ENCODE data around the gene ALPL.
A peak's percentile ranks its signal among the peaks of the same experiment; 100 is the strongest.
"Not testable (repeated sequence)": the region's sequence is repeated elsewhere in the genome, so short reads cannot be mapped to it uniquely, and the experiment has no call there.

ALPL gene

DNA sequence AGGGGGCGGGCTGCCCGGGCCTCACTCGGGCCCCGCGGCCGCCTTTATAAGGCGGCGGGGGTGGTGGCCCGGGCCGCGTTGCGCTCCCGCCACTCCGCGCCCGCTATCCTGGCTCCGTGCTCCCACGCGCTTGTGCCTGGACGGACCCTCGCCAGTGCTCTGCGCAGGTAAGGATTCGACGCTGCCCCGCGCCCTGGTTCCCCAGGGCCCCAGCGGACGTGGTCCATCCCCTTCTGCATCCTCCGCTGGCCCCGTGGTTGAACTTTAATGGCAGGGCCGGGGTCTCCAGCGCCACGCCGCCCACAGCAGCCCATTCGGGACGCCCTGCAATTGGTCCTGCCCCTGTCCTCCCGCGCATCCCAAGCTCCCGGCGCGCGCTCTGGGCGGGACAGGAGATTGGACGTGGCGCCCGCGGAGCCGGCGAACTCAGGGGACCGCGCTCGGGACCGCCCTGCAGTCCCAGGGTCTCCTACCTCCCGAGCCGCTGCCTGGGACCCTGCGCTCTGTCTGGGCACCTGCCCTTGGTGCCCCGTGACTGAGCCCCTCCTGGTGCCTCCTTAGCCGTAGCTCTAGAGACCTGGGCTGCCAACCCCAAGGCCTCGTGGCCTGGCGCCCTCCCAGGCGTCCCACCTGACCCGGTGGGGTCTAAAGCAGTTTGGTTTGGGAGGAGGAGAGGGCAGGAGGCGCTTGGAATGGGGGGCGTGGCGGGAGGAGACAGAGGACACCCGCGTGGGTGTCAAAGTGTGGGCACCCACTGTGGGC, at the start of gene ALPL:
Gene ALPL (plus strand): TSS at position 73 of the 762 bp plus-strand sequence. CDS start 44,659 bp downstream, outside the sequence.
- peaks cover 66% of the 10 kb centered on the region for H3K27me3 Mint-ChIP-seq
- H3K9me3 Mint-ChIP-seq, result no peaks in the 10 kb centered on the region
- H3K36me3 Mint-ChIP-seq (ENCODE audit: low read depth), result no peaks in the 10 kb centered on the region
- no peak within 1 kb of the TSS for H3K27ac Mint-ChIP-seq
- peaks cover 5% of the 10 kb centered on the region for H3K4me1 Mint-ChIP-seq (ENCODE audit: low read depth)
- H3K4me3 Mint-ChIP-seq, result peak within 1 kb of the TSS; percentile 59
- no peak for DNase-seq

DNA sequence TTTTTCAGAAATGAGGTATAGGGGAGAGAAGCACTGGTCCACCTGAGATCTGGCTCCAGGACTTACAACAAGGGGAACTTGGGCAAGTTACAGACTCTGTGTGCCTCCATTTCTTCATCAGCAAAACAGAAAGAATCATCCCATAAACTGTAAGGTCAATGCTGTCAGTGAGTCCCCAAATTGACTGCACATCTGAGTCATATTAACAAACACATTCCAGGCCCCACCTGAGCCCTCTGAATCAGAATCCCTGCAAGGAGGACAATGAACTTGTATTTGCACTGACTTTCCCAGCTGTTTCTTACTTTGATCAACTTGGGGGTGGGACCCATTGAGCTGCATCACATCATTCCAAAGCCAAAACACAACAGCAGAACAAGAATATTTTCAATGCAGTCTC, 44.1 kb upstream of the ALPL start:
- H3K27ac Mint-ChIP-seq; DNase-seq; H3K4me1 Mint-ChIP-seq (ENCODE audit: low read depth); H3K9me3 Mint-ChIP-seq; H3K27me3 Mint-ChIP-seq; H3K4me3 Mint-ChIP-seq; H3K36me3 Mint-ChIP-seq (ENCODE audit: low read depth): not testable (repeated sequence)

GRCh38 chr1:21467946-21468345, 41.3 kb upstream of the ALPL start:
- H3K27me3 Mint-ChIP-seq; H3K4me1 Mint-ChIP-seq (ENCODE audit: low read depth); H3K4me3 Mint-ChIP-seq; H3K36me3 Mint-ChIP-seq (ENCODE audit: low read depth); H3K9me3 Mint-ChIP-seq; H3K27ac Mint-ChIP-seq; DNase-seq: not testable (repeated sequence)

DNA sequence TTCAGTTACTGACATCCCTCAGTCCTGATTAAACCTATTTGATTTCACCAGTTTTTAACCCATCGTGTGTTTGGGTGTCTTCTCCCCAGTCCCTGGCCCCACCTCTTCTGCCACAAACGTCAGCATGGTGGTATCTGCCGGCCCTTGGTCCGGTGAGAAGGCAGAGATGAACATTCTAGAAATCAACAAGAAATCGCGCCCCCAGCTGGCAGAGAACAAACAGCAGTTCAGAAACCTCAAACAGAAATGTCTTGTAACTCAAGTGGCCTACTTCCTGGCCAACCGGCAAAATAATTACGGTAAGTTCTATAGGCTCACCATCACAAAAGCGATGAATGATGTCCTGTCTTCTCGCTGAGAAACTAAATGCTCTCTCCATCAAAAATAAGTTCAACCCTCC, 40.6 kb upstream of the ALPL start:
- no peak overlapping the region for H3K27ac Mint-ChIP-seq
- no peaks in the 10 kb centered on the region for H3K9me3 Mint-ChIP-seq
- H3K27me3 Mint-ChIP-seq, result no peaks in the 10 kb centered on the region
- H3K36me3 Mint-ChIP-seq (ENCODE audit: low read depth), result peaks cover 13% of the 10 kb centered on the region
- H3K4me3 Mint-ChIP-seq, result no peak overlapping the region
- no peaks in the 10 kb centered on the region for H3K4me1 Mint-ChIP-seq (ENCODE audit: low read depth)
- DNase-seq, result no peak

DNA sequence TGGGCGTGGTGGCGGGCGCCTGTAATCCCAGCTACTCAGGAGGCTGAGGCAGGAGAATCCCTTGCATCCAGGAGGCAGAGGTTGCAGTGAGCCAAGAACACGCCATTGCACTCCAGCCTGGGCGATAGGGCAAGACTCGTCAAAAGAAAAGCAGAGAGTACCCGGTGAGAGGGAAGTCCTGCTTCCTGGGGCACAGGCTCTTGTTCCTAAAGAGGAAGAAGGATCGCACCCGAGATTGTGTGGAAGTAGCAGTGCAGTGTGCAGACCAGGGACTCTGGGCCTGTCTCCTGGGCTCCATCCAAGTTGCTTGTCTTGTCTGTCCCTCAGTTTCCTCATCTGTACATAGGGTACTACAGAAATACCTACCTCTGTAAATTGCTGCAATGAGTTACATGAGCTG, 39.6 kb upstream of the ALPL start:
- no peak overlapping the region for H3K4me3 Mint-ChIP-seq
- H3K27ac Mint-ChIP-seq, result no peak overlapping the region
- no peak for DNase-seq
- peaks cover 17% of the 10 kb centered on the region for H3K36me3 Mint-ChIP-seq (ENCODE audit: low read depth)
- no peaks in the 10 kb centered on the region for H3K27me3 Mint-ChIP-seq
- H3K4me1 Mint-ChIP-seq (ENCODE audit: low read depth), result no peaks in the 10 kb centered on the region
- no peaks in the 10 kb centered on the region for H3K9me3 Mint-ChIP-seq

- Mint-ChIP-seq H3K27ac (no peak overlapping the region), H3K27me3 (no peaks in the 10 kb centered on the region), H3K36me3 (ENCODE audit: low read depth) (peaks cover 26% of the 10 kb centered on the region), H3K4me1 (ENCODE audit: low read depth) (no peaks in the 10 kb centered on the region), H3K9me3 (no peaks in the 10 kb centered on the region), H3K4me3 (no peak overlapping the region)
- no peak for DNase-seq
Measured at GRCh38 chr1:21472861-21473260, 36.4 kb upstream of the ALPL start.

DNA sequence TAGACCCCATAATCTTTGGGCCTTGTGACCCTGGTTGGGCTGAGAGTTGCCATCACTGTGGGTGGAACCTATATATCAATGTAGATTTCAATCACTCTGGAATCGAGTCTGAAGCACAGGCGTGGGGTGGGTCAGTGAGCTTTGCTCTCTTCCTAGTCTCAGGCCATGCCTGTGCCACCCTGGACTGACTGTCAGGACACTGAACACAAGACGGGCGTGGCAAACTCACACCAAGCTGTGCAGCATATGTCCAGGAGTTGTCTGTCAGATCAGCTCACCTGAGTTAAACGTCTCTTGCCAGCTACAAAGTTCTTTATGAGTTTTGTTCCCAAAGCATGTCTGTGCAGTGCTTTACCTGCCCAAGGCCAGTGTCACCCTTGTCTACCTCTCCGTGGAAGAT, 30.9 kb upstream of the ALPL start:
- Mint-ChIP-seq H3K4me3 (no peak overlapping the region), H3K4me1 (ENCODE audit: low read depth) (no peaks in the 10 kb centered on the region), H3K27ac (no peak overlapping the region), H3K36me3 (ENCODE audit: low read depth) (peaks cover 40% of the 10 kb centered on the region), H3K9me3 (no peaks in the 10 kb centered on the region), H3K27me3 (peaks cover 3% of the 10 kb centered on the region)
- no peak for DNase-seq

DNA sequence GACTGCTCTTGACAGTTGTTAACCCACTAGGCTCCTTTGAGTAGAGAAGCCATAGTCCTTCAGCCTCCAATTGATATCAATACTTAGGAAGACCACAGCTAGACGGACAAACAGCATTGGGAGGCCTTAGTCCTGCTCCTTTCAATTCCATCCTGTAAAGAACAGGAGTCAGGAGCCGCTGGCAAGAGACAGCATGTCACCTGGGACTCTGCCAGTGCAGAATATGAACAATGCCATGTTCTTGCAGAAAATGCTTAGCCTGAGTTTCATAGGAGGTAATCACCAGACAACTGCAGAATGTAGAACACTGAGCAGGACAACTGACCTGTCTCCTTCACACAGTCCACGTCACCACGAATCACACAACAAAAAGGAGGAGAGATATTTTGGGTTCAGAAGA, 25.3 kb upstream of the ALPL start:
- DNase-seq; H3K4me1 Mint-ChIP-seq (ENCODE audit: low read depth); H3K4me3 Mint-ChIP-seq; H3K9me3 Mint-ChIP-seq; H3K27ac Mint-ChIP-seq: not testable (repeated sequence)
- H3K36me3 Mint-ChIP-seq (ENCODE audit: low read depth), result peaks cover 16% of the 10 kb centered on the region
- H3K27me3 Mint-ChIP-seq, result peaks cover 13% of the 10 kb centered on the region

DNA sequence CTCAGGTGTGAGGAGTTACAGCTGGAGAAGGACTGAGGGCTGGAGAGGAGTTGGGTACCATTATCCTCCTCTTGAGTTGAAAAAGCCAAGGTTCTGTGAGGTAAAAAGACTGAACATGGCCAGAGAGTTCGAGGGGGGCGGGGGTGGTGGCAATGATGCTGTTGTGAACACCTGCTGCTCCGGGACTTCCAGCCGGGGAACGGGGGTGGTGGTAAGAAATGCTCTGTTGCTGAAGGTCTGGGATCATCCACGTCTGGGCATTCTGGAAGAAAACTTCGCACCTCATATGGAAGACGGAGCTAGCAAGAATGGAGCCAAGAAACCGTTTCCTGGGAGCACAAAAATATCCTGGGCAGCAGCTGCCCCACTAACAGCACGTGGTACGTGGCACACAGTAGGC, 20.1 kb upstream of the ALPL start:
- H3K27ac Mint-ChIP-seq, result no peak overlapping the region
- no peaks in the 10 kb centered on the region for H3K9me3 Mint-ChIP-seq
- peaks cover 35% of the 10 kb centered on the region for H3K27me3 Mint-ChIP-seq
- DNase-seq, result no peak
- H3K4me1 Mint-ChIP-seq (ENCODE audit: low read depth), result peaks cover 7% of the 10 kb centered on the region
- H3K4me3 Mint-ChIP-seq, result no peak overlapping the region
- no peaks in the 10 kb centered on the region for H3K36me3 Mint-ChIP-seq (ENCODE audit: low read depth)

- peak; percentile 37 for DNase-seq
- Mint-ChIP-seq H3K9me3 (no peaks in the 10 kb centered on the region), H3K36me3 (ENCODE audit: low read depth) (no peaks in the 10 kb centered on the region), H3K27ac (no peak overlapping the region), H3K4me1 (ENCODE audit: low read depth) (peaks cover 7% of the 10 kb centered on the region), H3K4me3 (no peak overlapping the region), H3K27me3 (peaks cover 35% of the 10 kb centered on the region)
Measured at GRCh38 chr1:21490774-21491487, 18.3 kb upstream of the ALPL start.

GRCh38 chr1:21491488-21492355, 17.5 kb upstream of the ALPL start:
- H3K36me3 Mint-ChIP-seq (ENCODE audit: low read depth), result no peaks in the 10 kb centered on the region
- H3K27me3 Mint-ChIP-seq, result peaks cover 32% of the 10 kb centered on the region
- H3K4me1 Mint-ChIP-seq (ENCODE audit: low read depth), result peaks cover 7% of the 10 kb centered on the region
- DNase-seq, result no peak
- H3K9me3 Mint-ChIP-seq, result no peaks in the 10 kb centered on the region
- H3K4me3 Mint-ChIP-seq, result no peak overlapping the region
- no peak overlapping the region for H3K27ac Mint-ChIP-seq

GRCh38 chr1:21492356-21492625, 16.9 kb upstream of the ALPL start:
- DNase-seq, result no peak
- H3K4me1 Mint-ChIP-seq (ENCODE audit: low read depth), result peaks cover 7% of the 10 kb centered on the region
- peaks cover 32% of the 10 kb centered on the region for H3K27me3 Mint-ChIP-seq
- H3K9me3 Mint-ChIP-seq, result no peaks in the 10 kb centered on the region
- H3K4me3 Mint-ChIP-seq, result no peak overlapping the region
- H3K27ac Mint-ChIP-seq, result no peak overlapping the region
- H3K36me3 Mint-ChIP-seq (ENCODE audit: low read depth), result no peaks in the 10 kb centered on the region

DNA sequence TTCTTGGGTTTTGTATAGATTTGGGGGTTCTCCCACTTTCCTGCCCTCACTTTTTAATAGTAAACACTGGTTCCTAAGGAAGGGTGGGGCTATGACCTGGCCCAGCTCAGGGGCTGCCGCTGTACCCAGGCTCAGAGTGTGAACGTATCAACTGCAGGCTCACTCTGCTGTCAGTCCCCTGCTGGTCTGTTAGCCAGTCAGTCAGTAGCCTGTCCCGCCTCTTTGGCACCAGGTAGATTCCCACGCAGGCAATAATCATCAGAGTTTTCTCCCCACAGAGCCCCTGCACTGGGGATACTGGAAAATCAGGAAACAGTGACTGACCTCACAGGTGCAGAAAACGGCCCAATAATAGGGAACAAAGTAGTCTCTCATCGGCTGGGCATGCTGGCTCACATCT, 15.0 kb upstream of the ALPL start:
- no peaks in the 10 kb centered on the region for H3K9me3 Mint-ChIP-seq
- H3K27ac Mint-ChIP-seq, result no peak overlapping the region
- H3K36me3 Mint-ChIP-seq (ENCODE audit: low read depth), result no peaks in the 10 kb centered on the region

GRCh38 chr1:21495225-21495820, 13.9 kb upstream of the ALPL start:
- H3K36me3 Mint-ChIP-seq (ENCODE audit: low read depth), result no peaks in the 10 kb centered on the region

More for the DNA sequence above, 15.0 kb upstream of the ALPL start:
- H3K27me3 Mint-ChIP-seq, result peaks cover 22% of the 10 kb centered on the region
- H3K4me3 Mint-ChIP-seq, result no peak overlapping the region
- no peak for DNase-seq
- no peaks in the 10 kb centered on the region for H3K4me1 Mint-ChIP-seq (ENCODE audit: low read depth)

More at GRCh38 chr1:21495225-21495820, 13.9 kb upstream of the ALPL start:
- Mint-ChIP-seq H3K27ac (no peak overlapping the region), H3K4me1 (ENCODE audit: low read depth) (no peaks in the 10 kb centered on the region), H3K27me3 (peaks cover 20% of the 10 kb centered on the region), H3K4me3 (no peak overlapping the region), H3K9me3 (no peaks in the 10 kb centered on the region)
- DNase-seq, result no peak
